NCI-H187 treated with DMSO at 0.1 percent for 48 hours (cell line): ENCODE measurements around the gene NNMT.

Experiments used
- DNase-seq: peaks from one replicate; lab custom pipeline; 2025; lab: John Stamatoyannopoulos, UW

Gene NNMT

GRCh38 chr11:114284914-114285313 is 11.3 kb upstream of the NNMT start:
- DNase-seq, result no peak

GRCh38 chr11:114285599-114285998 is 10.6 kb upstream of the NNMT start:
- DNase-seq, result no peak

GRCh38 chr11:114286229-114286628 is 10.0 kb upstream of the NNMT start:
- DNase-seq, result no peak

- no peak for DNase-seq
Measured at GRCh38 chr11:114287154-114287553, 9.0 kb upstream of the NNMT start.

- DNase-seq, result no peak
Measured at GRCh38 chr11:114288136-114288535, 8.1 kb upstream of the NNMT start.

- no peak for DNase-seq
Measured at GRCh38 chr11:114289779-114290178, 6.4 kb upstream of the NNMT start.

GRCh38 chr11:114290503-114291235 is 5.5 kb upstream of the NNMT start:
- no peak for DNase-seq

- DNase-seq, result no peak
Measured at GRCh38 chr11:114291381-114291780, 4.8 kb upstream of the NNMT start.

- DNase-seq, result no peak
Measured at GRCh38 chr11:114291842-114292680, 4.1 kb upstream of the NNMT start.

GRCh38 chr11:114293201-114293711 is 2.9 kb upstream of the NNMT start:
- DNase-seq, result no peak

GRCh38 chr11:114296605-114297372 is 590 bp downstream of the NNMT start:
- DNase-seq, result no peak

- DNase-seq, result no peak
Measured at GRCh38 chr11:114297806-114298709, 1.9 kb downstream of the NNMT start.

GRCh38 chr11:114298710-114299109 is 2.5 kb downstream of the NNMT start:
- no peak for DNase-seq

- DNase-seq, result no peak
Measured at GRCh38 chr11:114301088-114301487, 4.9 kb downstream of the NNMT start.

- no peak for DNase-seq
Measured at GRCh38 chr11:114301927-114302326, 5.7 kb downstream of the NNMT start.

GRCh38 chr11:114302663-114303062 is 6.5 kb downstream of the NNMT start:
- no peak for DNase-seq

GRCh38 chr11:114304065-114304464 is 7.9 kb downstream of the NNMT start:
- DNase-seq, result no peak

- DNase-seq, result no peak
Measured at GRCh38 chr11:114304969-114305368, 8.8 kb downstream of the NNMT start.

- DNase-seq, result no peak
Measured at GRCh38 chr11:114307524-114308203, 11.5 kb downstream of the NNMT start.

GRCh38 chr11:114308689-114309089 is 12.5 kb downstream of the NNMT start:
- DNase-seq, result no peak

- DNase-seq, result no peak
Measured at GRCh38 chr11:114309517-114309916, 13.3 kb downstream of the NNMT start.
